IPS DF 4.7 (cell line): ENCODE results near the gene AFG3L2.

Source experiments
- DNase-seq: peaks from one replicate; pipeline ENCODE4 v3.0.0-alpha.2; 2013; ENCODE audit warnings: low spot score; ENCODE audit errors: extremely low read depth

Gene AFG3L2

GRCh38 chr18:12361770-12362378 lies 15.2 kb downstream of the AFG3L2 start:
- DNase-seq = no peak

GRCh38 chr18:12359515-12359927 lies 17.5 kb downstream of the AFG3L2 start:
- DNase-seq = no peak

GRCh38 chr18:12352188-12352587 lies 24.8 kb downstream of the AFG3L2 start:
- DNase-seq = no peak

GRCh38 chr18:12347895-12348294 lies 29.1 kb downstream of the AFG3L2 start:
- no peak for DNase-seq

- no peak for DNase-seq
Measured at GRCh38 chr18:12346240-12346565, 30.8 kb downstream of the AFG3L2 start.

- DNase-seq = no peak
Measured at GRCh38 chr18:12345491-12346239, 31.4 kb downstream of the AFG3L2 start.

- no peak for DNase-seq
Measured at GRCh38 chr18:12342661-12343060, 34.4 kb downstream of the AFG3L2 start.

GRCh38 chr18:12340945-12341660 lies 35.9 kb downstream of the AFG3L2 start:
- no peak for DNase-seq

- DNase-seq = no peak
Measured at GRCh38 chr18:12338382-12338781, 38.6 kb downstream of the AFG3L2 start.

- no peak for DNase-seq
Measured at GRCh38 chr18:12336887-12337286, 40.1 kb downstream of the AFG3L2 start.

GRCh38 chr18:12336171-12336613 lies 40.8 kb downstream of the AFG3L2 start:
- DNase-seq = peak; percentile 85

- DNase-seq = no peak
Measured at GRCh38 chr18:12335503-12335902, 41.5 kb downstream of the AFG3L2 start.

- DNase-seq = no peak
Measured at GRCh38 chr18:12334863-12335262, 42.2 kb downstream of the AFG3L2 start.

- no peak for DNase-seq
Measured at GRCh38 chr18:12334366-12334808, 42.6 kb downstream of the AFG3L2 start.

GRCh38 chr18:12333506-12334290 lies 43.3 kb downstream of the AFG3L2 start:
- no peak for DNase-seq

- no peak for DNase-seq
Measured at GRCh38 chr18:12330766-12331165, 46.3 kb downstream of the AFG3L2 start.

GRCh38 chr18:12329125-12329698 lies 47.8 kb downstream of the AFG3L2 start:
- DNase-seq = no peak

- no peak for DNase-seq
Measured at GRCh38 chr18:12328179-12328823, 48.7 kb downstream of the AFG3L2 start.

- peak; percentile 64 for DNase-seq
Measured at GRCh38 chr18:12327510-12328178, 49.4 kb downstream of the AFG3L2 start.
